Adrenal gland (tissue), 5 donors: ENCODE measurements around the gene EMC7.

Experiments used
- POLR2A ChIP-seq, 2 donors: fragments of 450-650 bp; IDR thresholded peaks; one replicate each; pipeline ENCODE4 v1.6.1; 2017; ENCODE audit warnings: antibody characterized with exemption in 2 of 2, mild to moderate bottlenecking in 2 of 2, moderate library complexity in 1 of 2
- TF ChIP-seq, protein P1 (sequence below), 6 experiments: fragments of 450-650 bp in 4 of 6; fragments of 200-600 bp in 2 of 6; sonication (generic) in 1 of 6; IDR thresholded peaks; 1 replicate in 5 of 6; 2 replicates in 1 of 6; pipeline versions ENCODE4 v1.5.1 to v1.8.0; 2016 to 2021; ENCODE audit warnings: antibody characterized with exemption in 6 of 6, mild to moderate bottlenecking in 2 of 6, moderate library complexity in 1 of 6
- donor health status: DM: no; HTN: no; CAD: no.

DNA sequence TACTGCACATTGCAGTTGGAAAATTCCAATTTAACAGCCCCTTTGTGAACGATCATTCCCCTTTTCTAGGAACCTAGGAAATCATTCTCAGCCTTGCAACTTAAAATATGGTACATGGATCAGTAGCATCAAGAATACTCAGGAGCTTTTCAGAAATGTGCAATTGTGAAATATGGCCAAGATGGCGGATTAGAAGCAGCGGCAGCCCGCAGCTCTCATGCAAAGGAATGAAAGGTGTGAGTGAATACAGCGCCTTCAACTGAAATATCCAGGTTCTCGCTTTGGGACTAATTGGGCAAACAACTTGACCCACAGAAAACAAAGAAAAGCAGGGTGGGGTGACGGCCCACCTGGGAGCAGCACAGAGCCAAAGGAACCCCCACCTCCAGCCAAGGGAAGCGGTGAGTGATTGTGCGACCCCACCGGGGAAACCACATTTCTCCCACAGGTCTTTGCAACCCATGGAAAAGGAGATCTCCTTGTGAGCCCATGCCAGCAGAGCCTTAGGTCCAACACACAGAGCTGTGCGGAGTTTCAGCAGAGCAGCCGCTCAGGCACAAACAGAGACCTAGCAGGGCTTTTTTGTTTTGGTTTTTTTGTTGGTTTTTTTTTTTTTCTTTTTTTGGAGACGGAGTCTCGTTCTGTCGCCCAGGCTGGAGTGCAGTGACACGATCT lies 55.1 kb downstream of the EMC7 start:
- TF ChIP-seq, protein P1, sequence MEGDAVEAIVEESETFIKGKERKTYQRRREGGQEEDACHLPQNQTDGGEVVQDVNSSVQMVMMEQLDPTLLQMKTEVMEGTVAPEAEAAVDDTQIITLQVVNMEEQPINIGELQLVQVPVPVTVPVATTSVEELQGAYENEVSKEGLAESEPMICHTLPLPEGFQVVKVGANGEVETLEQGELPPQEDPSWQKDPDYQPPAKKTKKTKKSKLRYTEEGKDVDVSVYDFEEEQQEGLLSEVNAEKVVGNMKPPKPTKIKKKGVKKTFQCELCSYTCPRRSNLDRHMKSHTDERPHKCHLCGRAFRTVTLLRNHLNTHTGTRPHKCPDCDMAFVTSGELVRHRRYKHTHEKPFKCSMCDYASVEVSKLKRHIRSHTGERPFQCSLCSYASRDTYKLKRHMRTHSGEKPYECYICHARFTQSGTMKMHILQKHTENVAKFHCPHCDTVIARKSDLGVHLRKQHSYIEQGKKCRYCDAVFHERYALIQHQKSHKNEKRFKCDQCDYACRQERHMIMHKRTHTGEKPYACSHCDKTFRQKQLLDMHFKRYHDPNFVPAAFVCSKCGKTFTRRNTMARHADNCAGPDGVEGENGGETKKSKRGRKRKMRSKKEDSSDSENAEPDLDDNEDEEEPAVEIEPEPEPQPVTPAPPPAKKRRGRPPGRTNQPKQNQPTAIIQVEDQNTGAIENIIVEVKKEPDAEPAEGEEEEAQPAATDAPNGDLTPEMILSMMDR (IDR thresholded peaks at IDR 0.05) = no peak
- no peak for TF ChIP-seq POLR2A (IDR thresholded peaks at IDR 0.05)
